RPMI8226 (cell line): Measurements from ENCODE around the gene IVL.

ENCODE experiments used
- DNase-seq: peaks from one replicate; pipeline ENCODE4 v3.0.0-alpha.2; 2015

IVL gene, protein sequence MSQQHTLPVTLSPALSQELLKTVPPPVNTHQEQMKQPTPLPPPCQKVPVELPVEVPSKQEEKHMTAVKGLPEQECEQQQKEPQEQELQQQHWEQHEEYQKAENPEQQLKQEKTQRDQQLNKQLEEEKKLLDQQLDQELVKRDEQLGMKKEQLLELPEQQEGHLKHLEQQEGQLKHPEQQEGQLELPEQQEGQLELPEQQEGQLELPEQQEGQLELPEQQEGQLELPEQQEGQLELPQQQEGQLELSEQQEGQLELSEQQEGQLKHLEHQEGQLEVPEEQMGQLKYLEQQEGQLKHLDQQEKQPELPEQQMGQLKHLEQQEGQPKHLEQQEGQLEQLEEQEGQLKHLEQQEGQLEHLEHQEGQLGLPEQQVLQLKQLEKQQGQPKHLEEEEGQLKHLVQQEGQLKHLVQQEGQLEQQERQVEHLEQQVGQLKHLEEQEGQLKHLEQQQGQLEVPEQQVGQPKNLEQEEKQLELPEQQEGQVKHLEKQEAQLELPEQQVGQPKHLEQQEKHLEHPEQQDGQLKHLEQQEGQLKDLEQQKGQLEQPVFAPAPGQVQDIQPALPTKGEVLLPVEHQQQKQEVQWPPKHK

DNA sequence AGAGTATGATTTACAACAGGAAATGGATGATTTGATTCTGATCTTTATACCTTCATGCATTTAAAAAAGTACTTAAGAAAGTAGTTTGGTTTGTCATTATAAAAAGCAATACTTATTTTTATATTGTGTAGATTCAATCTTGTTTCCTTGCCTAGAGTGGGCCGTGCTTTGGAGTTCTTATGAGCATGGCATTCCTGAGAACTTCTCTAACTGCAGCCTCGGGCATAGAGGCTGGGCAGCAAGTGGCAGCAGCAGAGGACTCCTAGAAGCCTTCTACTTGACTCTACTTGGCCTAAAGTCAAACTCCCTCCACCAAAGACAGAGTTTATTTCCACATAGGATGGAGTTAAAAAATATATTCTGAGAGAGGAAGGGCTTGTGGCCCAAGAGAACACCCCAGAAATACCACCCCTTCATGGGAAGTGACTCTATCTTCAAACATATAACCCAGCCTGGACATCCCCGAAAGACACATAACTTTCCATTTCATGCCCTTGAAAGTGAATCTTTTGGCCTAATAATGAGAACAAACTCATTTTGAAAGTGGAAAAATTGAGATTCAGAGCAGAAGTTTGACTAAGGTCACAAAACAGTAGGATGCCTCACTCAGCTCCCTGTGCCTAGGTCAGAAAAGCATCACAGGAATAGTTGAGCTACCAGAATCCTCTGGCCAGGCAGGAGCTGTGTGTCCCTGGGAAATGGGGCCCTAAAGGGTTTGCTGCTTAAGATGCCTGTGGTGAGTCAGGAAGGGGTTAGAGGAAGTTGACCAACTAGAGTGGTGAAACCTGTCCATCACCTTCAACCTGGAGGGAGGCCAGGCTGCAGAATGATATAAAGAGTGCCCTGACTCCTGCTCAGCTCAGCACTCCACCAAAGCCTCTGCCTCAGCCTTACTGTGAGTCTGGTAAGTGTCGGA lies at the start of gene IVL:
IVL (plus strand) TSS at position 861 of the 916 bp plus-strand sequence. CDS start 1,252 bp downstream, outside the sequence.
- no peak for DNase-seq

DNA sequence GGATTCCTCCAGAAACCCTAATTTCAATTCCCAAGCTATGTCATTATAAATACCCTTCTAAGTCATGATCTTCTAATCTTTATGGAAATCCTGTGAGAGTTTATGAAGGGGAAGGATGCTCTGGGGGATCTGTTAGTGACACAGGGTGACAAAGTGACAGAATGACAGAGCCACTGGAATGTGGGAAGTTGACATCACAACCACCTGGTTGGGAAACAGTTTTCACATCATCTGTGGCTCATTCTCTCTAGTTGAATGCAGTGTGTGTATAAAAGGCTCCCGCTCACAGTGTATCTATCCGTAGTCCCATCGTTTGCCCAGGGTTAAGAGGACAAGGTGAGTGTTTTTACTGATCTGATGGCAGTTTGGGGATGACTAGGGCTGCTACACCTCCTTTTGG lies 48.6 kb upstream of the IVL start, which contains the start of gene LCE7A:
LCE7A (plus strand) TSS at position 301 of the 400 bp plus-strand sequence. CDS start 702 bp downstream, outside the sequence.
- DNase-seq, result no peak

DNA sequence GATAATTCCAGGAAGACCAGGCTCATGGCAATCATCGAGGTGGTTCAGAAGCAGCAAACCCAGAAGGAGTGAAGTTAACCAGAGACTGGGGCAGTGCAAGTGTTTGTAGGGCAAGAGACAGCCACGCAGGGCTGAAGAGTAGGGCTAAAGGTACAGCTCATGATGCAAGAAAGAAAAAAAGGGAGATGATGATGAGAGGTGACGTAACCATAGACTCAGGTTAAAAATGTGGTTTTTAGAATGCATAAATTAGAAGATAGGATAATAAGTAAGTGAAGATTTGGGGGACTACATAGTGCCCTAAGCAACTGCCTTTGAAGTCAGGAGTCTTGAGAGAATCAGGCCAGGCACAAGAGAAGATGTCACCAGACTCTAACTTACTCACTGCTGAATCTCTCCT lies 48.2 kb upstream of the IVL start:
- no peak for DNase-seq

DNA sequence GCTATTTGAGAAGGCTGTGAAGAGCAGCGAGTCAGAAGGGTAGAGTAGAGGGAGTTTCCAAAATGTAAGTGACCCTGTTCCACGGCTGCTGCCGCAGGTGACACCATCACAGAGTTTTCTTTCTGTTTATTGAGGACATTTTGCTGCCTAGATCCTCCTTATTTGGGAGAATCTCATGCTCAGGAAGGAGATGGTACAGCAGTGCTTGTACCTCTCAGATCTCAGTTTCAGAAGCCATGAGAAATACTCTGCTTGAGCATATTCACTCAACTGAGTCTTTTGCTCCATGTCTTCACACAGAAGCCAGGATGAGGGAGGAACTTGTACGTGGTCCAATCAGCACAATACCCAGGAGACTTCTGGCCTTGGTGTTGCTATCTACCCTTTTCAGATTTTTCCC lies 47.0 kb upstream of the IVL start:
- no peak for DNase-seq

DNA sequence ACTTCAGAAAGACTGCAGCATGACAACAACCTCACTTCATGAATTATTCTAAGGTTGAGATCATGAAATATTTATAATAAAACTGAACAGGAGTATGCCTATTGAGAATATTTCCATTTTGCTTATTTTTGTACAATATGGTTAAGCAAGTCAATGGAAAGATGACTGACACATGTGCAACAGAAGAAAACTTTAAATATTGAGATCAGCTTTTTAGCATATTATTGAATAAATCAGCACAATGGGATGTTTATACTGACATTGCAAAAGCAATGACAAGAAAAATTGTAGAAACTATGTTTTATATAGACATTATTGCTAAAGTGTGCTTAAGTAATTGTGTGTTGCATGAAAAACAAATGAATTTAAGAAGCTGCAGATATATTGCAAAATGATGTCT lies 43.9 kb upstream of the IVL start:
- no peak for DNase-seq

DNA sequence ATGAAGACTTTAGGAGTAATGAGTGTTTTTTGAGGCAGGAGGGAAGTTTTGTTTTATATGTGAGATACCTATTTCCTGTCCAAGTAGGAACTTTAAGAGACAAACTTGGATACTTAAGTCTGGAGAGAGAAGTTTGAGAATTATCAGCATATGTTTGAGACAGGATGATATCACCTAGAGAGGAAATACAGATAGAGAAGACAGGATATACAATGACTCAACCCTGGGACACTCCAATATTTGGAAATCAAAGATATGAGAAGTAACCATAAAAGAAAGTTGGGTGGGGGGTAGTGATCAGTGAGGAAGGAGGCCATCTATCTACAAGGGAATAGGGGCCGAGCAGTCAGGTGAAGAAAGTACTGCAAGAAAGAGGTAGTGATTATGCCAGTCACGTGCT lies 42.0 kb upstream of the IVL start:
- DNase-seq, result no peak

DNA sequence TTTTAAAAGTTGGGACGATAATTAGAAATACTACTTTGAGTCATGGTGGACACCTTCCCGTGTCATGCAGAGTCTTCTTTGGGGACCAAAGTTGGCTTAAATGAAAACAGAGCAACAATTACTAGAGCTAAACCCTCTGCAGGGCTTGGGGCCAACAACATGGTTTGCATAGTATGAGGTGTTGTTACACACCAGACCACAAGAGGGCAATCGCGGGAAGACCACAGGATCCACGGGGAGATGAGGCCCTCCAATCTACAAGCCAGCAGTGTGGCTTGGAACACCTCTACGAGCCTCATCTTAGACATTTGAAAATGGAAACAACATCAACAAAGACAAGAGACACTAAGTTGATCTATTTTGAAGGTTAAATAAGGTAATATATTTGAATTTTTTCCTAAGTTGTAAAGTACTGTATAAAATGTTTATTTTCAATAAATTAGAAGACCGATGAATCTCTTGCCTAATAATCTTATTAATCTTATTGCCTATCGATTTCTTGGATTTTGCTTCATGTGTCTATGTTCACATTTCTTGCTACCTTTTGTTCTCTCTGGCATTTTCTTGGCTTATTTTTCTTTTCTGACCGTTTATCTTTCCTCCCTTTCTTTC lies 38.4 kb upstream of the IVL start:
- peak; percentile 80 for DNase-seq

DNA sequence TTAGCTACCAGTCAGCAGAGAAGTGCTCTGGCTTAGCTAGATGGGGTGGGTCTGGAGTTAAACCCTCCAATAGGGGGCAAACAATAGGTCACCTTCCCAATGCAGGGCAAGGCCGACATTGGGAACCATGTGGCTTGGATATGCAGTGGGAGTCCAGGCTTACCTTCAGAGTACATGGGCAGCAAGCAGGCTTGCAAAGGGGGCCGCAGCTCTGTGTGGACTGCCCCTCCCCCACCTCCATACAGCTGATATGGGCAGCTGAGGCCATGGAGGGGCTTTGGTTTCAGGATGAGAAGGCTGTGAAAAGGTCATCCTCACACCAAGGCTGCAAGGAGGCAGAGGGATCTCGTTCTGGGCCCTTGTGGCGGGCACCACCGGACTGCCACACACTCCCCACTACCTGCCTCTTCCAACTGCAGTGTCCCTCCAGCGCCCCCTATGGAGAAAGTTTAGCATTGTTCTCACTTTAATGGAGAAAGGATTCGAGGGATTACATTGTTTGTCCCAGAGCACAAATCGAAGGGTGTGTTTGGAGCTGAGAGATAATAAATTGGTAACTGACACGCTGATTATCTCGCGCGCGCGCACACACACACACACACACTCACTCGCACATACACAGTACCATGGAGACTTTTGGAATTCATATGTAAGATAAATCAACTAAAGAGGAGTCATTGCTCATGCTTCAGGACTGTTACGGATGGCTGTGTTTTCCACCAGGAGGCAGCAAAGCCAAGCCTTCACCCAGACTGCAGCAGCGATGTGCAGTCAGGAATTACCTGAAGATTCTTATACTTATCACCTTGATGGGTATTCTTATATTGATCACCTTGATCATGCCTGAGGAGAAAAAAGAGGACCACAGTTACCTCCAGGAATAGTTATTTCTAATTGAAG lies 37.3 kb upstream of the IVL start:
- peak; percentile 48 for DNase-seq

DNA sequence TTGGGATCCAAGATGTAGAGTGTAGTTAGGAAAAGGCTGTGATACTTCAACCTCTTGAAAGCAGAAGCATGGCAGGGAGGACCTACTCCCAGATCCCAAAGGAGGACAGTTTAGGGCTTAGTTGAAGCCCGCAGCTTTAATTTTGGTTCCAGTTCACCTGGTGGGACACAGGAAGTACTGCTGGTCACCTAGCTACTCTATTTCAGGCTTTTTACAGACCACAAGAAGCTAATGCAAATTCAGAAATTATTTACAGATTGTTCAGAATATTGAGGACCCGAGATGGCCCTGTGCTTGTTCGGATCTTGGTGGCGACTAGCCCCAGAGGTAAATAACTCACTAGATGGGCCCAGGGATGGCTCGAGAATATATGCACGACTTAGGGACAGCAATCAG lies 36.6 kb upstream of the IVL start:
- no peak for DNase-seq

DNA sequence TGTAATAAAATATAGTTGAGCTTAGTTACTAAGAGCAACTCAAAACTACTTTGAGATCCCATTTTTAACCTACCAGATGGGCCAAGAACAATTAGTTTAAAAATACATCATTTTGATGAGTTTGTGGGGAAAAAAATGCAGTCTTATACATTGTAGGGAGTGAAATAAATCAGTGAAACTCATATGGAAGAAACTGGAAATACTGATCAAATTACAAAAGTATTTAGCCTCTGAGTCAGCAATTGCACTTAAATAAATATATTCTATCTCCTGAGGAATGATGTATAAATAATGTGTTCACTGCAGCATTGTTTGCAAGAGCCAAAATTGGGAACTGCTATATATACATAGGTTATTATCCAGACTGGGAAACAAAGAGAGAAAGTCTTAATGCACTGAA lies 34.9 kb upstream of the IVL start:
- DNase-seq, result no peak

DNA sequence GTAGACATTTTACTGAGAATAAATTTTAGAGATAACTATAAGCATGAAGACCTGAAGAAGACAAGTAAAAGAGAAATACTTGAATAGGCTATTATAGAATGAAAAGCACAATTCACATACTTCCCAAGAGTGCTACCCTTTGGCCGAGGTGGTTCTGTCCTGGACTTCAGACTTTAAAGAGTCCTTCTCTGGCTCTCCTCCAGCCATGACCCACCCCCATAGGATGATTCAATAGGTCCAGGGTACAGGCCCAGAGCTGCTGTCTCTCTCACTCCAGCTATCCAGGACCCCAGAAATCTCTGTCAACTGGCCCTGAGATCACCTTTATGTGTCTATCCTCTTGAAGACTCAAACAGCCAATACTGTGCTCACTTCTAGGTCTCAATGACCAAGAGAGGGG lies 31.5 kb upstream of the IVL start:
- DNase-seq, result no peak

DNA sequence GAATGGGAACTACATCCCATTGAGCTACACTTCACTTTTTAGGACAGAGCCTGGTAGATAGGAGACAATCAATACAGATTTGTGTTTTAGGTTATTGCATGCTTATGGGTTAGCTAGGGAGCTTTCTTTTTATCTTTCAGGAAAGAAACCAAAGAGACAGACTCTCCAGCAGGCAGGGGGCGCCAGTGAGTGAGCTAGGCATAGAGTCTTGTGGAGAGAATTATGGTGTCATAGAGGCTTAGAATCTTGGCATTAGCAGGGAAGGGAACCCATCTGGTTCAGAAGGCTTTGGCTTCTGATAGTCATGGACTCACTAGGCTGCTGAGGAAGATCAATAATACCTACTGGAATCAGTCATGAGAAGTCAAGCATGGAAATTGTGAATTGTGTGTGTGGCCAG lies 30.3 kb upstream of the IVL start, which contains the start of gene SMCP:
SMCP (plus strand) TSS at position 281 of the 400 bp plus-strand sequence. CDS start 6,101 bp downstream, outside the sequence.
- peak; percentile 7 for DNase-seq

DNA sequence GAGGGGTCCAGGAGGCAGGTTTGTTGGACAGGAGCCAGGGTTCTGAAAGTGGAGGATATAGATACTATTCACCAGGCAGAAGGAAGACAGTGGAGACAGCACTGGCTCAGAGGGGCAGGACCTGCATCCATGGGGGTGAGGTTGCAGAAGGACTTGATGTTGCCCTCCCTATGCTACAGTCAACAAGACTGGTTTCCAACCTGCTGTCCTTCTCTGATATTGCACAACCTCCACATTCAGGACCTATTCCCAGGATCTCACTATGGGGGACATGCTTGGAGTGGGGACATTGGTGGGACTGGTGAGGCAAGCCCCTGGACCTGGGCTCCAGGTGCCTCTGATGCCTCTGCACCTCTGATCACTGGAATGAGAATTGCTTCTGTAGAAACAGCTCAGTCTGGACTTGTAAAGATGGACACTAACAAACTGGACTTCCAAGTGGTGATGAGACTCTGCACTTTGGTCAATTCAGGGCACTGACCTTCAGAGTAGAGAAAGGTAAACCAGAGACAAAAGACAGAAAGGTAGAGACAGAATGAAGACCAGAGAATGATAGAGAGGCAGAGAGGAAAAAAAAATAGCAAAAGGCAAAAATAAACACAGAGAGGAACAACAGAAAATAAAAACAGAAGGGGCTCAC lies 28.7 kb upstream of the IVL start:
- DNase-seq, result no peak

DNA sequence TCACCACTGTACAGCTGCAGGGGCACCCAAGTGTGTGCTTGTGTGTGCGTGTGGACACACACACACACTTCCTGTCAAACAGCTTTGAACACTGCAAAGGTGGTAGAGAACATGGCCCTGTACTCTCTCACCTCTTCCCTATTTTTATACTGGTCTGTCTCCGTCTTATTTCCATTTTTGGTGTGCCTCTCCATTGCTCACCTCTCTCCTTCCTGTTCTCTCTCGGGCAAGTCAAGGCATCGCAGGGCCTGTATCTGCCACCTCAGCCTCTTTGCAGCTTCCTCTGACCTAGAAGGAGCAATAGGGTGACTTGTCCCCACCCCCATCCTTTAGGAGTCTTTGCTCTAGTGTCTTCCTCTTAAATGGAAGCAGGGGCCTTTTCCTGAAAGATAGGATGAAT lies 28.0 kb upstream of the IVL start:
- no peak for DNase-seq

DNA sequence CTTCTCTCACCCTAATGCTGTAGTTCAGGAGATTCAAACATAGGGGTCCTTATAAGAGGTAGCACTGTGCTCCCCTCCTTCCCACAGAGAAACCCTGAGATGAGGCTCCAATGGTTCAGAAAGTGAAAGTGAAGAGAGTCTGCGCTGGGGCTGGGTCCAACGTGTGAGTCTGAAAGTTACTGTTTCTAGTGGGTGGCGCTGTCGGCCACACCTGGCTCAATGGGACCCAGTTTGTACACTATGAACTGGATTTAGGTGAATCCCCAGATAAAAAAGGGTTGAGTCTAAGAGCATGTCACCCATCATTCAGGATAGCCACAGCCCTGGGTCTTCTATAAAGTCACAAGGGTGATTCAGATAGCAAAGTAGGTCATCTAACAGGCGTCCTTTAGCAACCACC lies 27.4 kb upstream of the IVL start:
- peak; percentile 11 for DNase-seq

DNA sequence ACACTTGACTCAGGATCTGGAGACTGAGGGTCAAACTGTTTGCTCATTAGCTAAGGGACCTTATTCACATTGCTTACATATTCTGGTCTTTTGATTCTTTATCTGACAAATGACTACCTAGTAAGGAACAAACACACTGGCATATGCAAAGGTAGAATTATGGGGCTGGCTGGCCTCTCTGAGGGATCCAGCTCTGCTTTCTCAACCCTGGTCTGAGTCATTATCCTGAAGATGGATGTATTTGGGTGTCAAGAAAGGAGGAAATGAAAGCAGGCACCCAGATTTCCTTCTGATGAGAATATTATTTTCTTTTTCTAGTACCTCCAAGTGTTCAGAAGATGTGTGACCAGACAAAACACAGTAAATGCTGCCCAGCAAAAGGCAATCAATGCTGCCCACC lies 24.3 kb upstream of the IVL start:
- no peak for DNase-seq

DNA sequence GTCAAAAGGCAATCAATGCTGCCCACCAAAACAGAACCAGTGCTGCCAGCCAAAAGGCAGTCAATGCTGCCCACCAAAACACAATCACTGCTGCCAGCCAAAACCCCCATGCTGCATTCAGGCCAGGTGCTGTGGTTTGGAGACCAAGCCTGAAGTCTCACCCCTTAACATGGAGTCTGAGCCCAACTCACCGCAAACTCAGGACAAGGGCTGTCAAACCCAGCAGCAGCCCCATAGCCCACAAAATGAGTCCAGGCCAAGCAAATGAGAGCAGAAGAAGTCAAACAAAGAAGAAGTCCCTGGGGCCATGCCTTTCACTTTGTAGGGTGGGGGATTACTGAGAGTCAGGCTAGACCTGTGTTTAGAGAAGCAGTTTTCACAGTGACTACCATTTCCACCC lies 23.8 kb upstream of the IVL start:
- no peak for DNase-seq

DNA sequence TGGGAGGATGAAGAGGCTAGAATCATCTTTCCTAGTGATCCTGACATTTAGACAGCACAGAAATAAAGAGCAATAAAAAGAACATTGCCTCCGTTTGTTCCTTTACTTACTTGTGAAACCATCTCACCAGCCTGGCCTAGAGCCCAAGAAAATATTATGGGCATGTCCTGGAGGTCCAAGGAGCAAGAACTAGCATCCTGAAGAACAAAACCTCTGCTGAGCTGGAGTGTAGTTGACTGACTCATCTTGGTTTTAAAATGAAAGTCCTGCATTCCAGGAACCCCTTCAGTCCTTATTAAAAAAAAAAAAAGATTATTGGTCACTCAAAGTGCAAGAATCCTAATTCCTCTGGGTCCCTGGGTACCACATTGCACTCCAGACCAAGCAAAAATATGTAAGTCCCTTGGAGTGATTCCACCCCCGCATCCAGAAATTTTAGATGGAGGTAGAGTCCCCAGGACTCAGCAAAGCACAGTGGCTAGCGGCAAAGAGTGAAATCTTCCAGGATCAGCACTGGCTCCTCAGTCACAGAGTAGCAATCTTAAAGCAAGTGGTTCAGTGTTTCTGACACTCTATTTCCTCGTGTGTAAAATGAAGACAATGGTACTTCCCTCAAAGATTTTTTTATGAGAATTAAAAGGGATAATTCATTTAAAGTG lies 23.3 kb upstream of the IVL start:
- DNase-seq, result no peak

DNA sequence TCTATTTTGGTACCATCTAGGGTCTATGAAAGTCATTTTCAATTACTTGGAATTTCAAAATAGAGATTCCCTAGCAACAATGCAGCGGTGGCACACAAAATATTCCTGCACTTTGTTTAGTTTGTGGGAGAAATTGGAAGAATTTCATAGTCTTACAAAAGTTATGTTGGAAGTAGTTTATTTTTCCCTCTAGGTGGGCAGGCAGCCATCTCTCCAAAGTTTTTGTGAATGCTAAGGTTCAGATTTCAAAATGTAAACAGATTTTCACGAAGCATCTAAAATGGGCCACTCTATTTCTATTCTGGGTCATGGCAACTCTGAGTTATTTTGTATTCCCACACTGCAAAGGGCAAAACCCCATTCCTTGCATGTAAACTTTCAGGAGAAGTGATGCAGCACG lies 22.3 kb upstream of the IVL start:
- no peak for DNase-seq

DNA sequence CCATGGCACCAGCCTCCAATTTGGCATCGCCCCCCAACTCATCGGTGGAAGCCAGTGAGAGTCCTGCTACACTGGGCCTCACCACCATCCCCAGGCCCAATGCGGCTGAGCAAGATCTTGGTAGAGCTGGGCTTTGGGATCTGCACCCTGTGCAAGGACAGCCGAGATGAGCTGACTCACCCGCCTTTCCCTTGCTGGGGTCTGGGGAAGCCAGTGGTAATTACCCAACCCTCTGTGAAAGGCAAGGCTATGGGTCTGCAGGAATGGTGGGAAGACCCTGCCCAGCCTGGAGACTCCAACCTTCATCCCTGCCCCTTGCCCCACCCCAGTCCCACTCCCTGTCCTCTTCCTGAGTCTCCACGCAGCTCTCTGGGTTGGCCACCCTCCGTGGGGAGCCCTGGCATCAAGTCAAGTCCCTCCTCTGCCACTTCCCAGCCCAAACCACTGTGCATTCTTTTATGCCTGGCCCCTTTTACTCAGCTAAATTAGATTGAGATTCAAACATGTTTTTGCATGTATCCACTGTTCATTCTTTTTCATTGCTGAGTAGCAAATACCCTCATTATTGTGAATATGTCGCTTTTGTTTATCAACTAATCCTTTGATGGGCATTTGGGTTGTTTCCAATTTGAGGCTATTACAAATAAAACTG lies 21.5 kb upstream of the IVL start:
- DNase-seq, result no peak
